HFF-Myc (cell line): ENCODE data around the gene SPRR3.
"Not testable (repeated sequence)": the region's sequence is repeated elsewhere in the genome, so short reads cannot be mapped to it uniquely, and the experiment has no call there.

Experiments
- DNase-seq: peaks from one replicate; pipeline ENCODE4 v3.0.0-alpha.2; 2011; ENCODE audit warnings: low read depth; ENCODE audit errors: extremely low read depth
- H3K4me3 ChIP-seq: replicated peaks from 2 replicates; pipeline ENCODE4 v1.5.1; 2011; ENCODE audit warnings: low read depth, mild to moderate bottlenecking, control low read depth, low read length
- CTCF ChIP-seq: IDR thresholded peaks from 2 replicates; pipeline ENCODE4 v1.5.1; 2012; ENCODE audit warnings: mild to moderate bottlenecking, low read depth, low read length, control low read depth; ENCODE audit errors: missing control alignments

SPRR3 gene

GRCh38 chr1:152996633-152997400, 4.7 kb upstream of the SPRR3 start:
- DNase-seq = no peak
- no peak overlapping the region for H3K4me3 ChIP-seq
- TF ChIP-seq CTCF = no peak

GRCh38 chr1:152997901-152998300, 3.6 kb upstream of the SPRR3 start:
- no peak for TF ChIP-seq CTCF
- DNase-seq = no peak

GRCh38 chr1:152998476-152998875, 3.1 kb upstream of the SPRR3 start:
- H3K4me3 ChIP-seq = no peak overlapping the region
- no peak for TF ChIP-seq CTCF
- DNase-seq = no peak

More at GRCh38 chr1:152997901-152998300, 3.6 kb upstream of the SPRR3 start:
- H3K4me3 ChIP-seq = no peak overlapping the region

GRCh38 chr1:152999818-153000217, 1.7 kb upstream of the SPRR3 start:
- no peak overlapping the region for H3K4me3 ChIP-seq
- no peak for DNase-seq
- TF ChIP-seq CTCF = no peak

- no peak for TF ChIP-seq CTCF
- H3K4me3 ChIP-seq = no peak overlapping the region
- DNase-seq = no peak
These were observed 1.3 kb upstream of the SPRR3 start for GRCh38 chr1:153000294-153000693.

- not testable (repeated sequence) for DNase-seq
These were observed 9.7 kb downstream of the SPRR3 start for GRCh38 chr1:153011235-153011758.

GRCh38 chr1:153021829-153022228, 20.3 kb downstream of the SPRR3 start:
- H3K4me3 ChIP-seq, DNase-seq: not testable (repeated sequence)

More at GRCh38 chr1:153011235-153011758, 9.7 kb downstream of the SPRR3 start:
- H3K4me3 ChIP-seq = not testable (repeated sequence)

GRCh38 chr1:153022340-153022739, 20.8 kb downstream of the SPRR3 start:
- H3K4me3 ChIP-seq, DNase-seq: not testable (repeated sequence)
